ENCODE results near the gene TMEM132D.

The TMEM132D gene

GRCh38 chr12:129489100-129489676 lies 414.6 kb downstream of the TMEM132D start:
- ChIA-PET POLR2A (ENCODE audit: low non-redundant PET) (no interaction called here), CTCF (no interaction called here)
- no peak overlapping the region for H3K27ac ChIP-seq
- no peak for TF ChIP-seq CTCF (conservative IDR thresholded peaks at IDR 0.05; ENCODE audit: low read depth)
- no peak for DNase-seq (ENCODE audit: low spot score)

GRCh38 chr12:129486931-129487330 lies 416.9 kb downstream of the TMEM132D start:
- no peak for TF ChIP-seq CTCF (conservative IDR thresholded peaks at IDR 0.05; ENCODE audit: low read depth)
- no peak overlapping the region for H3K27ac ChIP-seq
- ChIA-PET POLR2A (ENCODE audit: low non-redundant PET) (no interaction called here), CTCF (no interaction called here)
- no peak for DNase-seq (ENCODE audit: low spot score)

- no peak for DNase-seq (ENCODE audit: low spot score)
- ChIA-PET POLR2A (ENCODE audit: low non-redundant PET) (no interaction called here), CTCF (no interaction called here)
- TF ChIP-seq CTCF (conservative IDR thresholded peaks at IDR 0.05; ENCODE audit: low read depth) = no peak
- H3K27ac ChIP-seq = no peak overlapping the region
These were observed 420.5 kb downstream of the TMEM132D start for GRCh38 chr12:129483111-129483893.

- TF ChIP-seq CTCF (conservative IDR thresholded peaks at IDR 0.05; ENCODE audit: low read depth) = no peak
- POLR2A ChIA-PET (ENCODE audit: low non-redundant PET) = no interaction called here
- DNase-seq (ENCODE audit: low spot score) = no peak
- H3K27ac ChIP-seq = no peak overlapping the region
- CTCF ChIA-PET = interaction anchor here (0.7 kb wide), 1 partner anchor 209 kb away, joined by 6 read pairs; no protein-coding TSS in a partner anchor
These were observed 421.9 kb downstream of the TMEM132D start for GRCh38 chr12:129481921-129482320.

GRCh38 chr12:129470196-129470595 lies 433.6 kb downstream of the TMEM132D start:
- no peak for TF ChIP-seq CTCF (conservative IDR thresholded peaks at IDR 0.05; ENCODE audit: low read depth)
- no peak overlapping the region for H3K27ac ChIP-seq
- CTCF ChIA-PET = no interaction called here
- no peak for DNase-seq (ENCODE audit: low spot score)
- POLR2A ChIA-PET (ENCODE audit: low non-redundant PET) = no interaction called here

- ChIA-PET POLR2A (ENCODE audit: low non-redundant PET) (no interaction called here), CTCF (no interaction called here)
- no peak for DNase-seq (ENCODE audit: low spot score)
These were observed 436.1 kb downstream of the TMEM132D start for GRCh38 chr12:129467726-129468125.

More at GRCh38 chr12:129467726-129468125, 436.1 kb downstream of the TMEM132D start:
- H3K27ac ChIP-seq = no peak overlapping the region
- no peak for TF ChIP-seq CTCF (conservative IDR thresholded peaks at IDR 0.05; ENCODE audit: low read depth)

Measured in RWPE1 (cell line).